ENCODE results near the gene XXYLT1. TPM values are rescaled to one million over a fixed set of nuclear protein-coding genes. Genes with fewer than 3 reads are reported as not detected.
A peak's percentile ranks its signal among the peaks of the same experiment; 100 is the strongest.

XXYLT1 gene
- total and polyA plus RNA-seq, 12 donors, result 6.2 to 14.6 (median 9.3) TPM

DNA sequence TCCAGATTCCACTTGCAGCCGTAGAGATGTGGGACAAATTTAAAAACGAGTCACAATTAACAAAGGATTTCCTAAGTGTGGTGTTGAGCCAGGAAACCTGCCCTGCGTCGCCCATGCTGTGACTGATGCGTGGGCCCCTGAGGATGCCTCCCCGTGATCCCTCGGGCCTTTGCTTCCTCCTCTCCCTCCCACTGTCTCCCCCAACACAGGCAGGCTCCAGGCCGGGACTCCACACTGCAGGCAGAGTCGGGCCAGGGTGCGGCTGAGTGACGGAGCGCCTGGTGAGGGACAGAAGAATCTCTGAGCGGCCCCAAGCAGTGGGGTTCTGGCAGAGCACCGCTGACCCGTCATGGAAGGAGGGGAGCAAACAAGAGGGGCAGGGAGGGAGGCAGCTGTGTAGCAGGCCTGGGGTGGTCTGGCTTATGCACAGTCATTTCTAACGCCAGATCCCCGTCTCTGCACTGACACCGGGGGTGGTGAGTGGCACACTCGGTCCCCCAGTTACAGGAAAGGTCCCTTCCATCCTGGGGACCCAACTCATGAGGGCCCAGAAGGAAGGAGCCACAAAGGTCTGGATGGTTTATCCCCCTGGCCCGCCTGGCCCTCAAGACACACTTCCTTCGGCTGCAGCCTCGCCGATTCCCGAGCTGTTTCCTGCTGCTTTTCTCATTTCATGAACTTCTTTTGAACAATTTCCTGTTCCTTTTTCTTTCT, 91.0 kb downstream of the XXYLT1 start:
- peak in 1 of 7 donors; percentile 54 for DNase-seq
- intact Hi-C loops (cut with DNase I), result no loop called here
- H3K27me3 ChIP-seq, result no peaks in the 10 kb centered on the region
- WGBS, 4 donors, result 66 to 75% (median 72%) methylated on average over 14 to 24 of the region's 24 CpGs
- TF ChIP-seq CTCF (IDR thresholded peaks at IDR 0.05) (no peak), POLR2A (IDR thresholded peaks at IDR 0.05) (no peak)
- H3K4me3 ChIP-seq, result no peak overlapping the region
- H3K9me3 ChIP-seq (replicated peaks in 1 of 3), result no peaks in the 10 kb centered on the region
- peak overlapping the region in 2 of 5 donors; percentile 37 to 68 for H3K27ac ChIP-seq
- peaks cover 4 to 10% of the 10 kb centered on the region in 2 donors for H3K4me1 ChIP-seq (replicated peaks in 1 of 2)
- H3K36me3 ChIP-seq (replicated peaks in 1 of 2), result no peaks in the 10 kb centered on the region

- no peak overlapping the region for H3K4me3 ChIP-seq
- WGBS, 4 donors, result 71 to 81% (median 74%) methylated on average over 12 to 17 of the region's 17 CpGs
- H3K36me3 ChIP-seq (replicated peaks in 1 of 2), result no peaks in the 10 kb centered on the region
- no peak overlapping the region for H3K27ac ChIP-seq
- H3K4me1 ChIP-seq (replicated peaks in 1 of 2), result peaks cover 4 to 10% of the 10 kb centered on the region in 2 donors
- no peaks in the 10 kb centered on the region for H3K9me3 ChIP-seq (replicated peaks in 1 of 3)
- intact Hi-C loops (cut with DNase I), result no loop called here
- TF ChIP-seq POLR2A (IDR thresholded peaks at IDR 0.05), result no peak
- no peak for TF ChIP-seq CTCF (IDR thresholded peaks at IDR 0.05)
- H3K27me3 ChIP-seq, result no peaks in the 10 kb centered on the region
- peak in 1 of 7 donors; percentile 54 for DNase-seq
These were observed 92.6 kb downstream of the XXYLT1 start for GRCh38 chr3:195178124-195178910.

DNA sequence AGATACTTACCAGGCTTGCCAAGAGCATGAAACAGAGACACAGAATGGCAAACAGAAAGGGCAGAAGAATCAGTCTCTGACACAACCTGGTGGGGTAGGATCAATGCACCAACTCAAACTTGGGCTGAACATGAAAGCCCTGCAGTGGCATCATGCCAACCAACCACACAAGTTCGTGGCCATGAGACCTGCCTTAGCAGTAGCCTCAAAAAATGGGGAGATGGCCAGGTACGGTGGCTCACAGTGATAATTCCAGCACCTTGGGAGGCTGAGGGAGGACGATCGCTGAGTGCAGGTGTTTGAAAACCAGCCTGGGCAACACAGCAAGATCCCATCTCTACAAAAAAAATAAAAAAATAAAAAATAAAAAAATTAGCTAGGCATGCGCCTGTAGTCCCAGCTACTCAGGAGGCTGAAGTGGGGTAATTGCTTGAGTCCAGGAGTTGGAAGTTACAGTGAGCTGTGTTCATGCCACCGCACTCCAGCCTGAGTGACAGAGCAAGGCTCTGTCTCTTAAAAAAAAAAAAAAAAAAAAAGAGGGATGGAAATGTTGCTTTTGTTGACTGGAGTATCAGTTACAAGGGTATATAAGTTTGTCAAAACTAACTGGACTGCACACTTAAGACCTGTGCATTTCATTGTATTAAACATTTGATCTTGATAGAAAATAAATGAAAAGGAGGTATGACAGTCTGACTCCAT, 93.4 kb downstream of the XXYLT1 start:
- intact Hi-C loops (cut with DNase I), result no loop called here
- no peak for TF ChIP-seq POLR2A (IDR thresholded peaks at IDR 0.05)
- TF ChIP-seq CTCF (IDR thresholded peaks at IDR 0.05), result no peak
- no peak overlapping the region for H3K4me3 ChIP-seq
- H3K27me3 ChIP-seq, result no peaks in the 10 kb centered on the region
- H3K9me3 ChIP-seq (replicated peaks in 1 of 3), result no peaks in the 10 kb centered on the region
- DNase-seq, result peak in 1 of 7 donors; percentile 51
- no peaks in the 10 kb centered on the region for H3K36me3 ChIP-seq (replicated peaks in 1 of 2)
- H3K4me1 ChIP-seq (replicated peaks in 1 of 2), result peaks cover 4 to 10% of the 10 kb centered on the region in 2 donors
- no peak overlapping the region for H3K27ac ChIP-seq
- 88 to 99% (median 94%) methylated on average over 5 to 6 of the region's 6 CpGs for WGBS, 4 donors

GRCh38 chr3:195176776-195177175, 94.2 kb downstream of the XXYLT1 start:
- peak in 2 of 7 donors; percentile 3 to 39 for DNase-seq

More at GRCh38 chr3:195176776-195177175, 94.2 kb downstream of the XXYLT1 start:
- Histone ChIP-seq H3K4me1 (replicated peaks in 1 of 2) (peaks cover 4 to 5% of the 10 kb centered on the region in 2 donors), H3K27me3 (no peaks in the 10 kb centered on the region), H3K36me3 (replicated peaks in 1 of 2) (no peaks in the 10 kb centered on the region), H3K27ac (no peak overlapping the region), H3K4me3 (no peak overlapping the region), H3K9me3 (replicated peaks in 1 of 3) (no peaks in the 10 kb centered on the region)
- TF ChIP-seq POLR2A (IDR thresholded peaks at IDR 0.05), result no peak
- TF ChIP-seq CTCF (IDR thresholded peaks at IDR 0.05), result no peak
- intact Hi-C loops (cut with DNase I), result no loop called here
- WGBS, 4 donors, result 91 to 99% (median 98%) methylated on average over 6 to 12 of the region's 12 CpGs

Data from adrenal gland (tissue), 12 donors.